ENCODE results near the gene MAP3K1. TPM values are rescaled to one million over a fixed set of nuclear protein-coding genes. Genes with fewer than 3 reads are reported as not detected.

Gene MAP3K1
- total RNA-seq, 1 experiment from 2014 or later = 9.3 TPM

DNA sequence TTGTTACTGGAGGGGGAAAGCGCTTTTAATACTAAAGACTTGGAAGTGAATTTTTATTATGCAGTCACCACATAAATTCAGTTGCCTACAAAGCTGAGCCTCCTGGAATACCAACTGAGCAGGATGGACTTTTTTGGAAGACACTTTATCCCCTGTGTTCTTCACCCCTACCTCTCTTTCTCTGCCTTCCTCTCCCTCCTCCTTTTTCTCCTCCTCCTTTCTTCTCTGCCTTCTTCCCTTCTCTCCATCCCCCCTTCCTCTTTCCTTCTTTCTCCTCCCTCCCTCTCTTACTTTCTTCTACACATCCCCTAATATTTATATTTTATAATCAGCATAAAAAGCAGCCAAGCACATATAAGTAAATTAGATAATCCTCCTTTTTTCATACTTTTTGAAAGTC lies 39.6 kb downstream of the MAP3K1 start:
- DNase-seq = no peak

GRCh38 chr5:56856541-56857178 lies 41.3 kb downstream of the MAP3K1 start:
- H3K36me3 ChIP-seq = peaks cover 28% of the 10 kb centered on the region
- no peak overlapping the region for H3K4me3 ChIP-seq
- no peak for DNase-seq
- H3K27me3 ChIP-seq = no peaks in the 10 kb centered on the region
- H3K9me3 ChIP-seq = no peaks in the 10 kb centered on the region

More for the DNA sequence above, 39.6 kb downstream of the MAP3K1 start:
- Histone ChIP-seq H3K9me3 (no peaks in the 10 kb centered on the region), H3K4me3 (no peak overlapping the region), H3K27me3 (no peaks in the 10 kb centered on the region), H3K36me3 (peaks cover 17% of the 10 kb centered on the region)

DNA sequence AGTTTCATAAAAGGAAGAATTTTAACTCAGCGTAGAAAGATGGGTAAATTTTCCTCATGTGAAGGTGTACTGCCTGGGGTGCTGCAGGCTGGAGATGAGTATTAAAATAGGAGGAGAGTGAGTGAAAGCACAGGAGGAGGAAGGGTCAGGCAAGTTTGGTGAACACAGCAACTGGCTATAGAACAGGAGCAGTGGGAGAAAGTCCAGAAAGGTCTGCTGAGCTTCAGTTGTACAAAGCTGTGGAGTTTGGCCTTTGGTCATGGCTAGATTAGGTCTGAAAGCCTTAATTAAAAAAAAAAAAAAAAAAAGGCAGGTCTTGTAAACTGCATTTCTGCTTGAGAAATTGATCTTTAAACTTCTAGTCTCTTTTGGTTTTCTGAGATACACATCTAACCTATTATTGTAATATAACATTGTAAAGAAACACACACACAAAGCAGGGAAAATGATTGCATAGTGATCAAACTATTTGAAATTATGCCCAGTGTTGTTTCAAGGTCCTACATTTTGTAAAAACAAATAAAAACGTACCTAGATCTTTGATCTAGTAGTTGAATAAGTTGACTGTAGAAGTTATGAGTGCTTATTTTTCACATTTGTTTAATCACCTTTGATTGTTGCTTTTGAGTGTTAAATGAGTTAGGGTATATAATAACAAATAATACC lies 43.6 kb downstream of the MAP3K1 start:
- Histone ChIP-seq H3K36me3 (peaks cover 44% of the 10 kb centered on the region), H3K9me3 (no peaks in the 10 kb centered on the region), H3K4me3 (no peak overlapping the region), H3K27me3 (no peaks in the 10 kb centered on the region)
- no peak for DNase-seq

- no peaks in the 10 kb centered on the region for H3K9me3 ChIP-seq
- DNase-seq = no peak
- no peaks in the 10 kb centered on the region for H3K27me3 ChIP-seq
- H3K36me3 ChIP-seq = peaks cover 61% of the 10 kb centered on the region
- no peak overlapping the region for H3K4me3 ChIP-seq
These were observed 46.6 kb downstream of the MAP3K1 start for GRCh38 chr5:56861893-56862485.

GRCh38 chr5:56862909-56863308 lies 47.6 kb downstream of the MAP3K1 start:
- Histone ChIP-seq H3K9me3 (no peaks in the 10 kb centered on the region), H3K36me3 (peaks cover 65% of the 10 kb centered on the region), H3K27me3 (no peaks in the 10 kb centered on the region), H3K4me3 (no peak overlapping the region)
- DNase-seq = no peak

DNA sequence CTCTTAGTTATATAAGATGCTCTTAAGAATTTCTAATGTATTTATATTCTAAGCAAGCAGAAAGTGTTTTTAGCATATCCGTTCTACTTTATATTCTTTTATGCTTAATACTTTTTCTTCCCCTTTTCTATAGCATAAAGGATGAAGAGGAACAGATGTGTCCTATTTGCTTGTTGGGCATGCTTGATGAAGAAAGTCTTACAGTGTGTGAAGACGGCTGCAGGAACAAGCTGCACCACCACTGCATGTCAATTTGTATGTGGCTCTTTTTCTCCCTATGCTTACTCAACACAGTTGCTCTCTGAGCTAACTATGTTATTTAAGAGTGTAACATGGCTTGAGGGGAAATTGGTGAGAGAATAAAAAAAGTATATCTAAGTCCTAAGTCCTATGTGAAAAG lies 56.4 kb downstream of the MAP3K1 start:
- Histone ChIP-seq H3K9me3 (no peaks in the 10 kb centered on the region), H3K27me3 (no peaks in the 10 kb centered on the region), H3K36me3 (peaks cover 70% of the 10 kb centered on the region), H3K4me3 (no peak overlapping the region)
- DNase-seq = no peak

GRCh38 chr5:56873056-56873455 lies 57.7 kb downstream of the MAP3K1 start:
- Histone ChIP-seq H3K9me3 (no peaks in the 10 kb centered on the region), H3K36me3 (peaks cover 69% of the 10 kb centered on the region), H3K27me3 (no peaks in the 10 kb centered on the region), H3K4me3 (no peak overlapping the region)
- DNase-seq = no peak

GRCh38 chr5:56876327-56876726 lies 61.0 kb downstream of the MAP3K1 start:
- H3K4me3 ChIP-seq = no peak overlapping the region
- H3K9me3 ChIP-seq = no peaks in the 10 kb centered on the region
- peaks cover 89% of the 10 kb centered on the region for H3K36me3 ChIP-seq
- DNase-seq = no peak
- no peaks in the 10 kb centered on the region for H3K27me3 ChIP-seq

- Histone ChIP-seq H3K4me3 (no peak overlapping the region), H3K27me3 (no peaks in the 10 kb centered on the region), H3K9me3 (no peaks in the 10 kb centered on the region), H3K36me3 (peaks cover 92% of the 10 kb centered on the region)
- no peak for DNase-seq
These were observed 66.2 kb downstream of the MAP3K1 start for GRCh38 chr5:56881571-56881970.

DNA sequence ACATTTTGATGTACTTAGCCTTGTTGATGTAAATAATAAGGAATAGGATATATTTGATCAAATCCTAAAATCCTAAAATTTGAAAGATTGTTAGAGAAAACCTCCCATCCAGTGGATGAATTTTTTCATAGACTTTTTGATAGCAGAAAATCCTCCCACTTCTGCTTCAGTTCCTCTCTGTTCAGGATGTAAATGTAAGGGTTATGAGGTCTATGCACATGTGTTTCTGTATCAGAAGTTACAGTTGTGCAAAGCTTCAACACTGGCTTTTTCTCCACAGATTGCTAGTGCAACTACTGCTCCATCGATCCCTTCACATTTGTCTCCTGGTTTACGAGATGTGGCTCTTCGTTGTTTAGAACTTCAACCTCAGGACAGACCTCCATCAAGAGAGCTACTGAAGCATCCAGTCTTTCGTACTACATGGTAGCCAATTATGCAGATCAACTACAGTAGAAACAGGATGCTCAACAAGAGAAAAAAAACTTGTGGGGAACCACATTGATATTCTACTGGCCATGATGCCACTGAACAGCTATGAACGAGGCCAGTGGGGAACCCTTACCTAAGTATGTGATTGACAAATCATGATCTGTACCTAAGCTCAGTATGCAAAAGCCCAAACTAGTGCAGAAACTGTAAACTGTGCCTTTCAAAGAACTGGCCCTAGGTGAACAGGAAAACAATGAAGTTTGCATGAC lies 78.1 kb downstream of the MAP3K1 start:
- Histone ChIP-seq H3K9me3 (no peaks in the 10 kb centered on the region), H3K27me3 (no peaks in the 10 kb centered on the region), H3K4me3 (no peak overlapping the region), H3K36me3 (peaks cover 61% of the 10 kb centered on the region)
- no peak for DNase-seq

DNA sequence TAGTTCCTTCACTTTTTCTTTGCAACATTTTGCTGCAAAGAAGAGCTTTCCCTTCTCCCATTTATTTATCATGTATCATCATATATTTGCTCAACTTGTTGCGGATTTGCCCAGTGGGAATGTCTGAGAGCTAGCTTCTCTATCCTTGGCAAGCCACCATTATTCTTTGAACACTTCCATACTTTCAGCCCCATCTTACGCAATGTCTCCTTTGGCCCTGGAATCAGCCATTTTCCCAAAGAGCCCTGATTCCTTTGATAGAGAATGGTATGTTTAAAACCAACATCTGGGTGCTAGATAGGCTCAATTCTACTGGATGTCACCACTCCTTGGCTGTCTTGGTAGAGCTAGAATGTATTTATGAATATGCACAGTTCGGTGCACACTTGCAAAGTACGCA lies 81.4 kb downstream of the MAP3K1 start:
- no peak for DNase-seq
- no peak overlapping the region for H3K4me3 ChIP-seq
- H3K9me3 ChIP-seq = no peaks in the 10 kb centered on the region
- peaks cover 28% of the 10 kb centered on the region for H3K36me3 ChIP-seq
- H3K27me3 ChIP-seq = no peaks in the 10 kb centered on the region

DNA sequence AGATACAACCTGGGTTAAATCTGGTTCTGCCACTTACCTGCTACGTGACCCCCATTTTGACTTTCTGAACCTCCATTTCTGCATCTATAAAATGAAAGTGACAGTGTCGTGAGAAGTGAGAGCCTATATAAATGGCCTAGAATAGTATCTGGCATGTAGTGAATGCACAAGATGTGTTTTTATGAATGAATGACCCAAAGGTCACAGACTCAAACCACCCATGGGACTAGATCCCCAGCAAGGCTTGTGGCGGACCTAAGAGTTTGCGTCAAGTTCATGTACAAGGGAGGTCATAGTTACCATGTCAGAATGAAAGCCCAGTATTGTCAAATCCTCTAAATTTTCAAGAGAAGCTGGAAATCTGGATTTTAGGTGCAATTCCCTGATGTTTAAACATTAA lies 82.9 kb downstream of the MAP3K1 start:
- DNase-seq = no peak
- Histone ChIP-seq H3K9me3 (no peaks in the 10 kb centered on the region), H3K4me3 (no peak overlapping the region), H3K27me3 (no peaks in the 10 kb centered on the region), H3K36me3 (peaks cover 22% of the 10 kb centered on the region)

DNA sequence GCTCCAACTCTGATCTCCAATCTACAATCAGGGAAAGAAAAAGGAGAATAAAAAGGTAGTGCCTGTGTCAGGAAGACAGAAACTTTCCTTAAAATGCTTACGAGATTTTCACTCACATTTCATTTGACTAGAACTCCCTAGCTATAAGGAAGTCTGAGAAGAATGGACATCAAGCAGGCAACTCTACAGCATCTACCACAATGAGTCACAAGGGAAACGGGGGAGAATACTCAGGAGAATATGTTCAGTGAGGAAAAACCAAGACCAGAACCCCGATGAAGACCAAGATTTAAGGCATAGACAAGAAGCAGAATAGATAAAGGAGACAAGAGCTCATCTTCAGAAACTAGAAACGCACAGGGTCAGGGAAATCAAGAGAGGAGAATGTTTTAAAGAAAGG lies 85.0 kb downstream of the MAP3K1 start:
- H3K4me3 ChIP-seq = no peak overlapping the region

GRCh38 chr5:56900858-56901578 lies 85.7 kb downstream of the MAP3K1 start:
- peaks cover 3% of the 10 kb centered on the region; the same call in 1 of the 2 replicates for H3K9me3 ChIP-seq
- H3K36me3 ChIP-seq = peaks cover 5% of the 10 kb centered on the region; the same call in 1 of the 2 replicates

More for the DNA sequence above, 85.0 kb downstream of the MAP3K1 start:
- DNase-seq = no peak
- Histone ChIP-seq H3K36me3 (peaks cover 5% of the 10 kb centered on the region; the same call in 1 of the 2 replicates), H3K9me3 (peaks cover 3% of the 10 kb centered on the region; the same call in 1 of the 2 replicates), H3K27me3 (no peaks in the 10 kb centered on the region)

GRCh38 chr5:56908942-56909293 lies 93.6 kb downstream of the MAP3K1 start:
- H3K9me3 ChIP-seq = peaks cover 3% of the 10 kb centered on the region; the same call in 1 of the 2 replicates
- no peaks in the 10 kb centered on the region for H3K27me3 ChIP-seq
- peak overlapping the region; percentile 82 for H3K4me3 ChIP-seq
- no peaks in the 10 kb centered on the region for H3K36me3 ChIP-seq
- DNase-seq = no peak

More at GRCh38 chr5:56900858-56901578, 85.7 kb downstream of the MAP3K1 start:
- no peak for DNase-seq
- Histone ChIP-seq H3K27me3 (no peaks in the 10 kb centered on the region), H3K4me3 (no peak overlapping the region)

DNA sequence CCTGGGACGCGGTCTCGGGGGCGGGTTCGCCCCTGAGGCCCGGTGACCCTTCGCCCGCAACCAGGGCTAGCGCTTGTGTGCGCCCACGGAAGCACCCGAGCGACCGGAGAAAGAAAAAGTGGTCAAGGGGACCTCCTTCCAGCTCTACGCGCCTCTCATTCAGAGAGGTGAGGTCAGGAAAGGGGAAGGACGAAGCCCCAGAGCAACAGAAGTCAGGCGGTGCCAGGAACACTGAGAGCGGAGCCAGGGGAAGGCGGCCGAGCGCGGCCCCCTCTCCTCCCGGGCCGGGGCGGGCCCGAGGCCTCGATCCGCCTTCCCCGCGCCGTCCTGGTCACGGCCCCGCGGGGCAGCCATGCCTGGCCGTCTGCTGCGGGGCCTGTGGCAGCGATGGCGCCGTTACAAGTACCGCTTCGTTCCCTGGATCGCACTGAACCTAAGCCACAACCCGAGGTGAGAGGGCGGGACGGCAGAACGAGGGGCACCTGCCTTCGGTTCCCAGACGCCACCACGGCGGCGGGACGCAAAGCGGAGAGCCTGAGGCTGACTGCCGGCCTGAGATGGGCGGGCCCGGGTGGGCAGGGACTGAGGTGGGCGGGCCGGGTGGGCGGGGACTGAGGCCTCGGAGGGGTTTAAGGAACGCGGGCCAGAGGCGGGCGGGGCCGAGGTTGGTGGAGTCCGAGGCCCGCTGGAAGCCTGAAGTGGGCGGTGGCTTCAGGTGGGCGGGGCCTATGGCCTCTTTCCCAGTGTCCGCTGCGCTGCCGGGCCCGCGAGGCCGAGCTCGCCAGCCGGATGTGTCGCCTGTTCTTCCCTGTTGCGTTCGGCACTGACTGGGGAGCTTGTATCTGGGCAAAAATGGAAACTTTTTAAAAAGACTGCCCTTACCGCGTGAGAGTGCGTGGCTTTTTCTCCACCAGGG lies 94.2 kb downstream of the MAP3K1 start, which contains the start of gene SETD9:
Gene SETD9 (plus strand): TSS at position 303 of the 916 bp plus-strand sequence. CDS start 50 bp downstream, at position 353.
- peak; percentile 97 for DNase-seq
- no peaks in the 10 kb centered on the region for H3K27me3 ChIP-seq
- no peaks in the 10 kb centered on the region for H3K36me3 ChIP-seq
- H3K4me3 ChIP-seq = peak within 1 kb of the TSS; percentile 82
- no peaks in the 10 kb centered on the region; the same call in 1 of the 2 replicates for H3K9me3 ChIP-seq

All from MG63 (cell line).